HG03045 (cell line): ENCODE results near the gene KIFC3.
"Not testable (repeated sequence)": the region's sequence is repeated elsewhere in the genome, so short reads cannot be mapped to it uniquely, and the experiment has no call there.

Experiments used
- ATAC-seq: cut with Tn5 transposase; IDR thresholded peaks from one replicate; pipeline ENCODE4 v1.9.1; 2021; ENCODE audit warnings: mild to moderate bottlenecking, moderate library complexity; ENCODE audit not compliant: unreplicated experiment

Gene KIFC3

DNA sequence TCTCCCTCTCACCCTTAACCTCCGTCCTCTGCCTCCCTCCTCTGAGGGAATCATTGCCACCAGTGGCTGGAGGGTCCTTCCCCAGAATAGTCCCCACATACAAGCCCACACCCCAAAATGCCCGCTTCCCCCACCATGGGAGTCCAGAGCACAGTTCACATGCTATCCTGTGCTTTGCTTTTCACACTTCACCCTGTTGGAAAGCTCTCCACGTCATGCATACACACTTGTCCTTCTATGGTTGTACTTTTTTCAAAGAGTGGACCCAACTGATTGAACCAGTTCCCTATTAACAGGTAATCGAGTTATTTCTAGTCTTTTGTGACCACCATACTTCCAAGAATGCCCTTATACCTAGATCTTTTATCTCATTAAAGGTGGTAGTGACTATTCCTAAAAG, 23.8 kb upstream of the KIFC3 start:
- no peak for ATAC-seq

DNA sequence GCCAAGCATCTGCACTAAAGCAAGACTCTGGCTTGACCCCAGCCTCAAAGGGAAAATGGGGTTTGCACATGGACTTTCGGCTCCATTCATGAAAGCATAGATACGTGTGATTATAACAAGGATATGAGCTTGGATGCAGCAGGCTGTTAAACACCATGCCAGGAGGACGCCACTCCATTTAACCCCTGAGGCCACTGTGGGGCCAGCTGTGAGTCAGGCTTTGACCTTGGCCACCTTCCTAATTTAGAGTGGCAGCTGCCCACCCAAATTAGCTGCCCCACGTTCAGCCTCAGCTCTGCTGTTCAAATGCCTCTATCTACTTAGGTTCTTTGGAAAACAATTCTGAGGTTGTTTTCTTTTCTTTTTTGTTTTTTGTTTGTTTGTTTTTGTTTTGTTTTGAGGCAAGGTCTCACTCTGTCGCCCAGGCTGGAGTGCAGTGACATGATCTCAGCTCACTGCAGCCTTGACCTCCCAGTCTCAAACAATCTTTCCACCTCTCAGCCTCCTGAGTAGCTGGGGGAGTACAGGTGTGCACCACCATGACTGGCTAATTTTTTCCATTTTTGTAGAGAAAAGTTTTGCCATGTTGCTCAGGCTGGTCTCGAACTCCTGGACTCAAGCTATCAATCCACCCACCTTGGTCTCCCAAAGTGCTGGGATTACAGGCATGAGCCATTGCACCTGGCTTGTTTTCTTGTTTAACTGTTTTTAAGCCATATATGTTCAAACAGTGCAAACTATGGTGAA, 23.2 kb upstream of the KIFC3 start:
- ATAC-seq, result no peak

DNA sequence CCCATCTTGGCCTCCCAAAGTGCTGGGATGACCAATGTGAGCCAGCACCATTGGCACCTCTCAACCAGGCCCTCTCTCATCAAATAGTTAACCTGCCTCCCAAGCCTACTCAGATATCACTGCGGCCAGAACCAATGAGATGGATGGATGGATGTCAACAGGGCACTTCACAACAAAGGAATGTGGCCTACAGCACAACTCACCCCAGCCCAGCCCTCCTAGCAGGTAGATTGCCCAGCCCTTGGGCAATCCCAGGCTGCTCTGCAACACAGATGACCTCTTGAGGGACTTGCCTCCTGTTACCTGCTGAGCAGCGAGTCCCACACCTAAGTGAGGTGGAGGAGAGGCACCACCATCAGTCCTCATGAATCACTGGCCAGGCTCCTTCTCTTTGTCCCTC, 22.6 kb upstream of the KIFC3 start:
- ATAC-seq, result no peak

DNA sequence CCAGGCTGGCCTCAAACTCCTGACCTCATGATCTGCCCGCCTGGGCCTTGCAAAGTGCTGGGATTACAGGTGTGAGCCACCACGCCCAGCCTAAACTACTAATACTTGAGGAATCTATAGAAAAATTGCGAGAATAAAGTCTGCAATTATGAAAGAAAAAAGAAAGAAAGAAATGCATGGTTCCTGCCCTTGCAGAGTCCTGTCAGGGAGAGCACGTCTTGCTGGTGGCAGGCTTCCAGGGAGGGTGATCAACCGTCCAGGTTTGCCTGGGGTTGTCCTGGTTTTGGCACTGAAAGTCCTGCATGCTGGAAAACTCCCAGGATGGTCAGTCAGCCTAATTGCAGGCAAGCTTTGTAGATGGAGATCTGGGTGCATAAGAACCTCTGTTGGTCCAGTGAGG, 21.5 kb upstream of the KIFC3 start:
- ATAC-seq, result no peak

DNA sequence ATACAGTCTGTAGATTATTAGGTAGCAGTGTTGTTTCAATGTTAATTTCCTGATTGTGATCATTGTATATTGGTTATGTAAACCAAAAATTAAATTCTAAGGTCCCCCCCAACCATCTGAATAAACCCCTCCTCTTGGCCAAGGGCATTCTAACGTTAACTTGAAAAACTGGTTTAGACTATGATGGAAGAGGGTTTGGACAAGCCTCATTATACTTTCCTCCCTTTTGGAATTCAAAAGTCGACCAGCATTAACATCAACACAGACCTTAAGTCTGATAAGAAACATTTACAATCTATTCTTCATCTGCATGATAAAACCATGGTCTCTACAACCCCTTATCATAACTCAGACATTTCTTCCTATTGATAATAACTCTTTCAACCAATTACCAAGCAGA, 20.6 kb upstream of the KIFC3 start:
- no peak for ATAC-seq

DNA sequence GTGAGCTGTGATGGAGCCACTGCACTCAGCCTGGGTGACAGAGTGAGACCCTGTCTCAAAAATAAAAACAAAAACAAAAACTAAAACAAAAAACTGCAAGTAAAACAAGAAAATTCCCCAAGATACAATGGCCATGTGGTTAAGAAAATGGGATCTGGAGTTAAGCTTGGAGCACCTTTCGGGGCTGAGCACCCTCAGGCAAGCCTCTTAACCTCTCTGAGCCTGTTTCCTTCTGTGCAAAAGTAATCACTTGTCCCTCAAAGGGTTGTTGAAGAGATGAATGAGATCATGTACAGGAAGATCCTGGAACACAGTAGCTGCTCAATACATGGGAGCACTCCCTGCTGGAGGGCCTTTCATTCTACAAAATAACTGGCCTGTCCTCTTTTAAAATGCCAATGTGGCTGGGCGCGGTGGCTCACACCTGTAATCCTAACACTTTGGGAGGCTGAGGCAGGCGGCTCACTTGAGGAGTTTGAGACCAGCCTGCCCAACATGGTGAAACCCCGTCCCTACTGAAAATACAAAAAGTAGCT, 19.8 kb upstream of the KIFC3 start:
- ATAC-seq, result no peak

DNA sequence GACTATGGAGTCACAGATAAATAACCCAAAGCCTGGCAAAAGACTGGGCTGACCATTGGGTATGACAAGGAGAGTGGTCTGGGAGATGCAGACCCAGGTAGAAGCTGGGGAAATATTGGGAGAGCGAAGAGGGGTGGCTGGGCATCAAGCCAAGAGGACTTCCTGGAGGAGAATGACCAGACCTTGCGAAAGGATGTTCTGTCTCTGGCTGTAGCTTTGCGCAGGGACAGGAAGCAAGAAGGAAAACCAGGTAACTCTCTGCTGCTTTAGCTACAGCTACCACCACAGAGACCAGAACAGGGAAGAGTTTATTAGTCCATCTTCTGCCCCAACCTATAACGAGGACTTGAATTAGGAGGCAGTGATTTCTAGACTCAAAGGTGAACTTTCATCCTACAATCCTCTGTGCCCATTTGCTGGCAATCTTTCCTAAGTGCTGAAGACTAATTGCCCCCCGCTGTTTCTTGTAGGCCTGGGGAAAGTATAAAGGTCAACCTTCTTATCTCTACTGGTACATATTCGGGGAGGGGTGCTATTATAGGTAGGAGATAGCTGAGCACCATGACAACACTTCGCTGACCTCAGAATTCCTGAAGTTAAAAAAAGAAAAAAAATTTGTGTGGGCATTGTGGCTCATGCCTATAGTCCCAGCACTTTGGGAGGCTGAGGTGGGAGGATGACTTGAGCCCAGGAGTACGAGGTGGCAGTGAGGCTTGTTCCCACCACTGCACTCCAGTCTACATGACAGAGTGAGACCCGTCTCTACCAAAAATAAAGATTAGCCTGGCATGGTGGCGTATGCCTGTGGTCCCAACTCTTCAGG, 19.1 kb upstream of the KIFC3 start:
- no peak for ATAC-seq

DNA sequence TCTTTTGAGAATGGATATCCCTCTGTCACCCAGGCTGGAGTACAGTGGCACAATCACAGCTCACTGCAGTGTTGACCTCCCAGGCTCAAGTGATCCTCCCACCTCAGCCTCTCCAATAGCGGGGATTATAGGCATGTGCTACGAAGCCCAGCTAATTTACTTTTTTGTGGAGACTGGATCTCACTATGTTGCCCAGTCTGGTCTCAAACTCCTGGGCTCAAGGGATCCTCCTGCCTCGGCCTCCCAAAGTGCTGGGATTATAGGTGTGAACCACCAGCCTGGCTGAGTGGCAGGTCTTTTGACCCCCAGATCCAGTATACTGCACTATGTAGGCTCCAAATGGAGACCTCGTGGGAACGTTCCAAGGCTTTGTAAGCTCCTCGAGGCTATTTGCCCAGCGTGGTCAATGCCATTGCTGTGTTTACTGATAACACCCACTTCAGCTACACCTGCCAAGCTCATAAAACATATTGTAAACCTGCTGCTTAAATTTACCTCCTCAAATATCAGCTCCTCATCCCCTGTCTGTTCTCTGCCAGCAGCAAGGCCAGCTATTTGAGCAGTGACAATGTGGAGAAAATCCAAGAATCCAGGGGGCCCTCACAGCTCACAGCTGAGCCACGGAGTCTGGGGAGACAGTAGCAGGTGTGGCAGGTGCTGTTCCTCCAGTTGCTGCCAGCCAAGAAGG, 16.2 kb upstream of the KIFC3 start:
- ATAC-seq, result no peak

DNA sequence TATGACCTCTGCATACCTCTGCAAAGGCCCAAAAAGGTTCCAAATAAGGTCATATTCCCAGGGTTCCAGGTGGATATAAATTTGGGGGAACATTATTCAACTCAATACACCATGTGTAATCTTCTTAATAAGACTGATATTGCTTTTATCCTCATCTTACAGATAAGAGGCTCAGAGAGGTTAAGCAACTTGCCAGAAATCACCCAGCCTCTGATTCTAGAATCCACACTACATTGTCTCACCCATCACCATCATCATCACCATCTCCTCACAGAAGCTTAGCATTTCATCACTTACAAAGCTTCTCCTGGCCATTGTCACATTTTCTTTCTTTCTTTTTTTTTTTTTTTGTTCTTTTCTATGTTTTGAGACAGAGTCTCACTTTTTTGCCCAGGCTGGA, 15.4 kb upstream of the KIFC3 start:
- no peak for ATAC-seq

DNA sequence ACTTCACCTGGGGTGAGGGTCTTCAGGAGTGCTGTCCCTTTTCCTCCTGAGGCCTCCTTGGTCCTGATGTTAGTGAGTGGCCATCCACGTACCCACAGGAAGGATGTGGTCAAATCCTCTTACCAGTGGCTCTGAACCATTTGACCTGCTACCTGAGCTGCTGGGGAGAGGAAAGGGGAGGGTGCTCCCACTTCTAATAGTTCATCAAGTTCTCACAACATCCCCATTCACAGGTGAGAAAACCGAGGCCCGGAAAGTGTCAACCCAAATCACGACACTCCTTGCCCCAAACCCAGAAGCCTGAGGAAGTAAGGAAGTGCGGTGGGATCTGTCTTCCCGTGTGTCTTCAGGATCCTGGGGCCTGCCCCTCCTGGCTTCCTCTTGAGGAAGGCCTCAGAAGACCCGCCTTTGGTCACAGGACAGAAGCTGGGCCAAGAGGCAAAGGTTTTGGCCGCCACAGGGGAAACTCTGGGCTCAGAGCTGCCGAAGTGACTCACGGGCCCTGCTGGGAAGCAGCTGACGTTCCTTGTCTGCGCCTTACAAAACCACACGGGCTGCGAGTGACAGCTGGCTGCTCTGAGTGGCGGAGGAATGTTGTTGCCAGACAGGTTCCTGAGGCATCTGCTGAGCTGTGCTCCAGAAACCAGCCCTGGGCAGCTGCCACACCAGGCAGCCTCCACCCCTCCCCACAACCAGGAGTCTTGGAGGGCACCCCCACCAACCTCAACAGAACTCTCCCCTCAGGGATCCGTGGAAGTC, 13.9 kb upstream of the KIFC3 start:
- peak; percentile 75 for ATAC-seq

DNA sequence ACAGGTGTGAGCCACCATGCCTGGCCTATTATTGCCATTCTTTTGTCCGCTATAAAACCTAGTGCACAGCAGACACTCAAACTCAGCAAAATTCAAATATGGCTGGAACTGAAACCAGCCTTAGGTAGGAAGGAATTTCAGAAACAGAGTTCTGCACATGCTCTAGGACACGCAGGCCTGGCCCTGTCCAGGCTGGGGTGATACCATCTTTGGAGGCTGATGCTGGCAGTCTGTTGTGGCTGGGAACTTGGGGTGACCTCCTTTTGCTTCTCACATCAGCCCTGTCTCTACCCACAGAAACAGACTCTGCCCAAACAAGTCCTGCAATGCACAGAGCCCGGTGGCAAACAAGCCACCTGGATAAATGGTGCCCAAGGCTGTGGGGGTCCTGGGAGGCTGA, 12.6 kb upstream of the KIFC3 start:
- ATAC-seq, result no peak

DNA sequence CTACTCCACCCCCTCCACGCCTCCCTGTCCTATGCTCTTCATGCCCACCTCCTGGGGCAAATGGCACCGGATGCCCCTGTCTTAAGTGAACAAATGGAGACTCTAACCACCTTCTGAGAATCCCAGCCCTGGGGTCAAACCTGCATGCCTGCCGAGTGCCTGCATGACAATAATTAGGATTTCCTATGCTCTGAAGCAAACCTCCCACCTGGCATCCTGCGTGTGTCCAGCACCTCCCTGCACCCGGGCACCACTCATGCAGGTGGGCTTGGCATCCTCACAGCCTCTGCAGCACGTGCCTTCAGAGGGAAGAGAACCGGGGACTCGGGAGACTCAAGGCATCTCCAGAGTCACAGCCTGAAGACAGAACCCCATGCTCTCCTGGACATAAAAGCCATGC, 11.2 kb upstream of the KIFC3 start:
- ATAC-seq, result no peak

DNA sequence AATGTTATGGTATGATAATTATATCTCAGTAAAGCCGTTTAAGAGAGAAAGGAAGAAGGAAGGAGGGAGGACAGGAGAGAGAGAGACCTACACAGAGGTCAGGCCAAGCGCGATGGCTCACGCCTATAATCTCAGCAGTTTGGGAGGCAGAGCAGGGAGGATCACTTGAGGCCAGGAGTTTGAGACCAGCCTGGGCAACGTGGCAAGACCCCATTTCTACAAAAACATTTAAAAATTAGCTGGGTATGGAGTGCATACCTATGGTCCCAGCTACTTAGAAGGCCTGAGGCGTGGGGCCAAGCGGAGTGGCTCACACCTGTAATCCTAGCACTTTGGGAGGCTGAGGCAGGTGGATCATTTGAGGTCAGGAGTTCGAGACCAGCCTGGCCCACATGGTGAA, 9.0 kb upstream of the KIFC3 start:
- ATAC-seq, result not testable (repeated sequence)

DNA sequence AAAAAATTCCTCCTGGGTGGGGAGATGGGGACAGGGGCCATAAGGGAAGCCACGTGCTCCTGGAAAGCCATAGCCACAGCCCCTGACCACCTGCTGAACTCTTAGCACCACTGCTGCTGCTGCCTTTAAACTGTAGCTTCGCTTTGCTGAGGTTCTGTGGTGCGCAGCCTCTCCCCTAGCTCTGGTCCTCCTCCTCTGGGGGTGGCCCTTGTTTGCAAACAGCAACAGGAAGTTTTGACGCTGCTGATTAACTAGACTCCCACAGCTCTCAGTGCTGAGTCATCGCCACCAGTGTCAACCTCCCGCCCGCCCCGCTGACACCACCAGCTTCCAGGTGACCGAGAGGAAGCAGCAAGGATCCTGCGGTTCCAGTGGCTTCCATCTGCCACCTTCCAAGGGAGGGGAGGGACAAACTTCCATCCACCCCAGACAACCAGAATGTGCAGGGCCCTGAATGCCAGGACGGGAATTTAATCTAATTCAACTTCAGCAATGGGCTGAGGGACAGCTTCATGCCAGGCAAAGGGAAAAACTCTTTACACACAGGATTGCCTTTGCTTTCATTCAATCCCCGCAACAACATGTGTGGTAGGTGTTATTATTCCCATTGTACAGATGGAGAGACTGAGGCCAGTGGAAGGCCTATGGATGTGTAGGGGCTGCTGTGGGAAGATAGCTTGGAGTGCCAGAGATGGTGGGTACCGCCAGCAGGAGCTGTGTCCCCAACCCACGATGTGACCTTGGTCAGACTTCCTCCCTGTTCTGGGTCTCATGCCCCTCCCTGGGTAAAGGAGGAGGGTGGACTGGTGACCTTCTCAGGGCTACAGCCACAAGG, 8.1 kb upstream of the KIFC3 start:
- ATAC-seq, result peak; percentile 98

DNA sequence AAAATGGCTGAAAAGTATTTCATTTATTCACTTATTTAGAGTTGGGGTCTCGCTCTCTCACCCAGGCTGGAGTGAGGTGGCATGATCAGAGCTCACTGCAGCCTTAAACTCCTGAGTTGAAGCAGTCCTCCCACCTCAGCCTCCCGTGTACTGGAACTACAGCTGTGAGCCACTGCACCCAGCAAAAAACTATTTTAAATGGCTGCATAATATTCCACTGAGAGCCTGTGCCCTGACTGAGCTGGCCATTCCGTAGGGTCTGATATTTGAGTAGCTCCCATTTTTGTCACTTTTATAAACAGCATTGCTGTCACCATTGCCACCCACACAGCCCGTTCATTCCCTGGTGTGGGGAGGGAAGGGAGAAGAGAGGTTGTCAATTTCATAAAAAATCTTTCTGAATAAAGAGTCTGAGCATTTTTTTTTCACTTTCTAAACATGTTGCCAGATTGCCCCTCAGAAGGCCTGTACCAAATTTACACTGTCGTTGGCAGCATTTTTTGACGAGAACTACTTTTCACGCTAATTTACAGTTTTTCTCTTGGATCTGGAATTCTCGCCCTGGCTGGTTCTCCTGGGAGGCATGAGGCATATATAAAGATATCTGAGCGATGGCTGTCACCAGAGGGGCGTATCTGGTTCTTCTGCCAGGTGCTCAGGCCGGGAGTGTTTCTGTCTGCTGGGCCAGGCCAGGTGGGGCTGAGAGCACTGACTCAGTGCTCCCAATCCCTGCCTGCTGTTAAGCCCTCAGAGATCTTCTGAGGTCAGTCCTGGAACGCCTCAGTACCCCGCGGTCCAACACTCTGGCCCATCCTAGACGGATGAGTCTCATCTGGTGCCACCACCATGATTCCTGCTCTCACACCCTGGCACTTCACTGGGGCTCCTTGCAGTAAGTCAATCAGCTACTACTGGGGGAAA, 7.2 kb upstream of the KIFC3 start:
- ATAC-seq, result no peak

DNA sequence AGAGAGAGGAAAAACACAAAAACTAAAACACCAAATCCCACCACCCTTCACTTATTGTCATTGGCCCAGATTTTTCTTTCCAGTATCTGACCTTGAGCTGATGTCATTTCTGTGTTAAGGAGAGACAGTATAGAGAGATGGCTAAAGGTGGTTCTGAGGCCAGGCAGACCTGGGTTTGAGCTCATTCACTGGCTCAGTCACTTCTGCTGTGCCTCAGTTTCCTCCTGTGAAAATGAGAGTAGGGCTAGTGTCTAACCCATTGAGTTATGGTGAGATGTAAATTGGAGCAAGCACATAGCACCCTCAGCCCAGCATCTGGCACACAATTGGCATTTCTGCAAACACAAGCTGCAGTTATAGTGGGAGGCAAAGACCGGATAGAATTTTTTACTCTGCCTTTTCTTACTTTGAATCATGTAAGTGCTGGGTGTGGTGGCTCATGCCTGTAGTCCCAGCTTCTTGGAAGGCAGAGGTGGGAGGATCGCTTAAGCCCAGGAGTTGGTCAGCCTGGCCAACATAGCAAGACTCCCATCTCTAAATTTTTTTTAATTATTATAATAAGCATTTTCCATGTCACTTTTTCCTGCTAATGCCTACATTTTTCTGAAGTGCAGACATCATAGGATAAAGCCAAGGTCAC, 6.4 kb upstream of the KIFC3 start:
- no peak for ATAC-seq

DNA sequence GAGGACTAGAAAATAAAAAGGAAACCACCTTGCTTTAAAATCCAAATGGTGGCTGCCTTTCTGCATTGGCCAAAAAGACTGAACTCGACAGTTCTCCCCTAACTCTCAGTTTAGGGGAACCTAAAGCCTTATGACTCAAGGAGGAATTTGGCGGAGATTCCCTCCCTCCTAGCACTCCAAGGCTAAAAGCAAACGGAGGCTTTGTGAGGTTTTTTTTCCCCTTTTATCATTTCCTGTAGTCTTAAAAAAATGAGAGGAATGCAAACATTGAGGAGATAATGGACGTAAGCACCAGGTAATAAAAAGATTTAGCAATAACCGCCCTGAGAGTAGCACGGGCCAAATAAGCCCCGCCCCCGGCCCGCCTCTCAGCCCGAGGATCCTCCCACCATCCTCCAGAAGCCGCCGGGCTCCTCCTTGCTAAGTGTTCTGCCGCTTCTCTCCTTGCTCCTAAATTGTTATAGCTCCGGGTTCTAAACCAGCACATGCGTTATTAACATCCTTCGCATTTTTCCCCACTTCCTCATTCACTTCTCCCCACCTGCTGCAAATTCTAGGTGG, 5.8 kb upstream of the KIFC3 start:
- ATAC-seq, result no peak
